GM12801 (cell line): ENCODE data around the gene OGDH.

Source experiments
- TF ChIP-seq, protein P1 (sequence below): IDR thresholded peaks from one replicate; pipeline ENCODE4 v1.5.1; 2011; ENCODE audit warnings: control low read depth; ENCODE audit not compliant: insufficient read length; ENCODE audit errors: extremely low read depth

The OGDH gene

DNA sequence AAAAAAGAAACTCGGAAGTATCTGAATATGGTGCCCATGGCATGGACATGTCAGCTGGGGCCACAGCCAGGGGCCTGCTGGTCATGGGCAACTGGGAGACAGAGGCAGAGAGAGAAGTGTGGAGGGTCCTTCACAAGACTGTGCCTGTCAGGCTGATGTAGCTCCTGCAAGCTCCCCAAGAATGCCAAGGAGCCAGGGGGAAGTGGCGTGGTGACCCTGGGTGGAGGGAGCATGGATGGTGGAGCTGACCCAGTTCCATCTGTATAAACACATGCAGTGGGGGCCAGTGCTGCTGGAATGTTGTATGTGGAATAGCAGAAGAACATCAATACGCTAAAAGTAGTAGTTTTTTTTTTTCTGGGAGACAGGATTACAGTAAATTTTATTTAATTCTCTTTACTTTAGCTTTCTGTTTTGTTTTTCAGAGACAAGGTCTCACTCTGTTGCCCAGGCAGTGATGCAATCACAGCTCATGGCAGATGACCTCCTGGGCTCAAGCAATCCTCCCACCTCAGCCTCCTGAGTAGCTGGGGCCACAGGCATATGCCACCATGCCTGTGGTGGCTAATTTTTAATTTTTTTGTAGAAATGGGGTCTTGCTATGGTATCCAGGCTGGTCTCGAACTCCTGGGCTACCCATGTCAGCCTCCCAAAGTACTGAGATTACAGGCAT lies 131.8 kb downstream of the OGDH start:
- TF ChIP-seq, protein P1, sequence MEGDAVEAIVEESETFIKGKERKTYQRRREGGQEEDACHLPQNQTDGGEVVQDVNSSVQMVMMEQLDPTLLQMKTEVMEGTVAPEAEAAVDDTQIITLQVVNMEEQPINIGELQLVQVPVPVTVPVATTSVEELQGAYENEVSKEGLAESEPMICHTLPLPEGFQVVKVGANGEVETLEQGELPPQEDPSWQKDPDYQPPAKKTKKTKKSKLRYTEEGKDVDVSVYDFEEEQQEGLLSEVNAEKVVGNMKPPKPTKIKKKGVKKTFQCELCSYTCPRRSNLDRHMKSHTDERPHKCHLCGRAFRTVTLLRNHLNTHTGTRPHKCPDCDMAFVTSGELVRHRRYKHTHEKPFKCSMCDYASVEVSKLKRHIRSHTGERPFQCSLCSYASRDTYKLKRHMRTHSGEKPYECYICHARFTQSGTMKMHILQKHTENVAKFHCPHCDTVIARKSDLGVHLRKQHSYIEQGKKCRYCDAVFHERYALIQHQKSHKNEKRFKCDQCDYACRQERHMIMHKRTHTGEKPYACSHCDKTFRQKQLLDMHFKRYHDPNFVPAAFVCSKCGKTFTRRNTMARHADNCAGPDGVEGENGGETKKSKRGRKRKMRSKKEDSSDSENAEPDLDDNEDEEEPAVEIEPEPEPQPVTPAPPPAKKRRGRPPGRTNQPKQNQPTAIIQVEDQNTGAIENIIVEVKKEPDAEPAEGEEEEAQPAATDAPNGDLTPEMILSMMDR, result no peak

DNA sequence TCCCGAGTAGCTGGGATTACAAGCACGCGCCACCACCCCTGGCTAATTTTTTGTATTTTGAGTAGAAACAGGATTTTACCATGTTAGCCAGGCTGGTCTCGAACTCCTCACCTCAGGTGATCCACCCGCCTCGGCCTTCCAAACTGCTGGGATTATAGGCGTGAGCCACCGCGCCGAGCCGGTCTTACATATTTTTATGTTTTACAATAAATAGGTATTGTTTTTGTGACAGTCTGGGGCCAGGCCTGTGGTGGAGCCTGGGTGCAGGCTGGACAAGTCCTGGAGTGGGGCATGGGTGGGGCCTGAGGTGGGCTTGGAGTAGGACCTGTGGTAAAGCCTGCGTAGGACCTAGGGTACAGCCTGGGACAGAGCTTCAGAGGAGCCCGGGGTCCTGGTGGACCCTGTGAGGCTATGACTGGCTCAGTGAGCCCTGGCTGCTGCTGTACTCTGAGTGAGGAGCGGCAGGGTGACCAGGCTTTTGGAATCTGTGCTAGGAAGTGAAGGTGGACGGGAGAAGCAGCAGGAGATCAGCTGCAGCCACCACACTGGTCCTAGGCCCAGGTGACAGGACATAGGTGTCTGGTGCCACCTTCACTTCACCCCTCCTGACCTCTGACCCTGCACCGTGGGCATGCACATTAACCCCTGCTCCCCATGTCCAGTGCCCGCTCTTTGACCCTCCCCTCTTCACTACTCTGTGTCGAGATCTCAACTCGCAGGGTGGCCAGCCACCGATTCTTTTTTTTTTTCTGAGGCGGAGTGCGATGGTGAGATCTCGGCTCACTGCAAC lies 132.6 kb downstream of the OGDH start:
- TF ChIP-seq, protein P1, result no peak

DNA sequence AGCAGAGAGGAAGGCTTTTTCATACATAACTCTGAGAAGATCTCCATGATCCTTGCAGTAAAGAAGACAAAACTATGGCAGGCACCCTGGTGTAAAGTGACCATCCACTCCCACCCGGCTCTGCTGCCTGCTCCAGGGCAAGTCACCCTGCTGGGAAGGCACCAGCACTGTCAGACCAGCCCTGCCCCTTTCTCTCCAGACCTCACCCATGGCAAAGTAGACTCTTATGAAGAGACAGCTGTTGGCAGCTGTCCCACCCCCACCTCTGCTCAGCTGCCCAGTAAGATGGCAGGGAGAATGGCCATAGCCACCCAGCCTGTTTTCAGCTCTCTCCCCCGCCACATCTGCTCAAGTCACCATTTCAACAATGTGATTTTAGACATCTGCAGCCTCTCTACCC lies 133.6 kb downstream of the OGDH start:
- TF ChIP-seq, protein P1, result no peak

DNA sequence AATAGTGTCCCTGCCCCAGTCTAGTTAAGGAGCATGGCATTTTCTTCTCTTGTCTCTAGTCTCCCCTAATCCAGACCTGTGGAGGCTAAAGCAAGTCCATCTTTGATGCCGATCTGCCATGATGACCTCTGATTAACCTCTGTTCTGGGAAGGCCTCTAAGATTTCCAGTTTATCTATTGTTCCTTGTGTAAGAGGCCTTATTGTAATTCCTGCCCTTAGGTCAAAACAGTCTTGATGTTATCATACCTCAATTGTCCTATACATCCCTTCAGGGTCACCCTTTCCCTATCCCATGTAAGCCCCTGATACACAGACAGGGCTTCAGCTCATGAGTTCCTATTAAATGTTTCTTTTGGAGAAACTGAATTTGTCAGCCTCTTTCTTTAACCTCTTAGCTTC lies 137.3 kb downstream of the OGDH start:
- TF ChIP-seq, protein P1, result no peak

DNA sequence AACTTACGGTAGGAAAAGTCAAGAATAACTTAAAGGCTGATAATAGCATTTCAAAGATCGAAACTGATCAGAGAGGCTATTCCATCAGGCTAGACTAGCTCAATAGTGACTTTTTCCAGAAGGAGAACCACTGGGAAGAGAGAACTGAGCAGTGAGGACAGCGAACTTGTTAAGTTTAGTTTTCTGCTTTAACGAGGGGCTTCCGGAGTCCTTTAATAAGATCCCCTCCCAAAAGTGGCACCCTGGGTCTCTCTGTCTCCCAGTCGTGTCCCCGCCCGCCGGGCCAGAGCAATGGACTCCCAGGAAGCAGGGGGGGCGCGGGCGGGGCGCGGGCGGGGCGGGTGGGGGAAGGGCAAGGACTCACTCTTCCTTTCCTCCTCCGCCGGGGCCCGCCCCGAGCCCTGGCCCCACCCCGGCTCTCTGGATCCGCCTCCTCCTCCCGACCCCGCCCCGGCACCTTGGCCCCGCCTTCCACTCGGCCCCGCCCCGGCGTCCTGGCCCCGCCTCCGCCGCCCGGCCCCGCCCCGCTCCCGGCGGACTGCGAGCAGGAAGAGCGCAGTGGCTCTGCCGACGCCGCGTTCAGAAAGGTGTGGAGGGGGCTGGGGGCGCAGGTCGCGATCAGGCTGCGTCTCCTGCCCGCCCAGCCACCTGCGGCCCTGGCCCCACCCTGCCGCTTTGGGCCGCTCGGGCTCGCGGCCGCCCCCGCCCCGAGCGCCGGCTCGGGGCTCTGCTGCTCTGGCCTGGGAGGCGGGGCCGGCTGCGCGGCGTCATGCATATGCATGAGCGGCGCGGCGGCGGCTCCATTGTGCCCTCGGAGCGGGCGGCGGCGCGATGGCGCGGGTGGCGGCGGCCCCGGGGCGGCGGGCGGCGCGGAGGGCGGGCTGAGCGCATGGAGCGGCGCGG lies 141.9 kb downstream of the OGDH start, which contains the start of gene ZMIZ2:
Gene ZMIZ2 (plus strand): TSS at position 803 of the 903 bp plus-strand sequence. CDS start 7,403 bp downstream, outside the sequence.
- TF ChIP-seq, protein P1, result no peak

DNA sequence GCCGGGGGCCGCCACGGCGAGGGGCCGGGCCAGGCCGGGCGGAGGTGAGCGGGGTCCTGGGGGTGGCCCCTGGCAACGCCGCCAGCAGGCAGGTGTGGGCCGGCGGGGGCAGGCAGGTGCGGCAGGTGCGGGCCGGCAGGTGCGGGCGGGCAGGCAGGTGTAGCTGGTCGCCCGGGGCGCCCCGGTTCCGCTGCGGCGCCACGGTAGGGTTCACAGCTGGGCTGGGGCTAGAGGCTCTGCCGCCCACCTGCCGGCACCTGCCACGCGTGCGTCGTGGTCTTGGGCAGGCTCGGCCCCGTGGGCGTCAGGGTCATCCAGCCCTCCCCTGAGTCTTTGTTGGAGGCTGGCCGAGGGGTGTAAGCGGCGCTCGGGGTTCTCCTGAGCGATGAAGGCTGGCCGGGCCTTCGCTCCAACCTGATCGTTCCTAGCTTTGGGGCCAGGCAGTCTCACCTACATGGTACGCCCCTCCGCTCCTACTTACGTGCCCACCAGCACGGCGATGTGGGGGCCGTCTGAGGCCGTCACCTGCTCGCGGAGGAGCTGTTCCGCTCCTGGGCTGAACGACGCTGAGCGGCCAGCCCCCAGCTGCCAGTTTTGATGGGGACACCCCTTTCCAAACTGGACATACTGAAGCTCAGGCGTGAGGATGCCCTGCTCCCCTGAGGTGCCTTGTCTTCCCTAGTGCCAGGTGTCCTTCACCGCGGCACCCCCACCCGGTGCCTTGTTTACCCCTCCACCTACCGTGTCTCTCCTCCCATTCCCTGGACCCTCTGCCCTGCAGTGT lies 142.7 kb downstream of the OGDH start:
- TF ChIP-seq, protein P1, result no peak
